Stimulated activated CD4-positive, alpha-beta T cell treated with anti-CD3 and anti-CD28 coated beads, Interleukin-15, amount 100 ng/mL, for 48 hours (primary cell): ENCODE results near the gene ICAM2.

ENCODE experiments used
- DNase-seq, 2 donors: peaks; one replicate each; pipeline ENCODE4 v3.0.0-alpha.2; 2020; ENCODE audit warnings: low read depth in 2 of 2

Gene ICAM2

GRCh38 chr17:63975541-63976092, 44.8 kb downstream of the ICAM2 start:
- no peak for DNase-seq

DNA sequence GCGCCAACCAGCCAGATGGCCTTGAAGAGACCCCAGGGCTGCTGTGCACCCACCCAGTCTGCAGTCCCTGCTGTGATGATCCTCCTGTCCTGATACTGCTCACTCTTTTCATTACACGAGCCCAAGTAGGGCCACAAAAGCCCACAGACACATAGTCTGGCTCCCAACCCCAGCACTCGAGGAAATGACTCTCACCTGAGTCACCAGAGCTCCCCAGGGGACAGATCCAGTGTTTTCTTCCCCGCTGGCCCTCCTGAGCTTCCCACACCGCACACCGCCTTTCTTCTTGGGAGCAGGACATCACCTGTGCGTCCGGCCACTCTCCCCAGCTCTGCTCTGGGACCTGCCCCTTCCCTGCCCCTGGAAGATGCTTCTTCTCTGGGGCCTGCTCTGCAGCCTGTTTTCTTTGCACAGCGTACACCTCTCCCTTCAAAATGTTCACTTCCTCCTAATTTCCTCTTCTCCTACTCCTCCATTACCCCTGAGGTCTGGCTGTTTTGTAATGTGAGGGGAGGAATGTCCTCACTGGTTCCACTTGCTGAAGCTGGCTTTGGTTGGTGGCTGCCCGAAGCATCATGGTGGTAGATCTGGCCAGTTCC, 45.7 kb downstream of the ICAM2 start:
- no peak for DNase-seq

- DNase-seq, result no peak
Observed at GRCh38 chr17:63973930-63974593, 46.4 kb downstream of the ICAM2 start.

- DNase-seq, result no peak
Observed at GRCh38 chr17:63973247-63973646, 47.2 kb downstream of the ICAM2 start.

GRCh38 chr17:63972796-63973195, 47.6 kb downstream of the ICAM2 start, which contains the start of gene SCN4A:
Gene SCN4A, minus strand, starts transcription at chr17:63972918. Its CDS starts 77 bp downstream, at chr17:63972841.
- DNase-seq, result no peak

- DNase-seq, result no peak
Observed at GRCh38 chr17:63969278-63969677, 51.2 kb downstream of the ICAM2 start.

DNA sequence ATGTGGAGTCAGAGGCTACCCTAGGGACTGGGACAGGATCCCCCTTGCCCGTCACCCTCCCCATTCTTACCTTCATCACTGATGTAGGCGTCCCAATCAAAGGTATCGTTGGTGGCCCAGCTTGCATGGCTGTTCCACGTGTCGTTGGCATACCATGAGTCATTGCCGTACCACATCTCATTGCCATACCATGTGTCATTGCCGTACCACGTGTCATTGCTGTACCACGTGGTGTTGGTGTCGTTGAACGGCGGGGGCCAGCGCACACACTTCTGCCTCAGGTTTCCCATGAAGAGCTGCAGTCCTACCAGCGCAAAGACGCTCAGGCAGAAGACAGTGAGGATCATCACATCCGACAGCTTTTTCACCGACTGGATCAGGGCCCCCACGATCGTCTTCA, 52.5 kb downstream of the ICAM2 start:
- DNase-seq, result no peak

DNA sequence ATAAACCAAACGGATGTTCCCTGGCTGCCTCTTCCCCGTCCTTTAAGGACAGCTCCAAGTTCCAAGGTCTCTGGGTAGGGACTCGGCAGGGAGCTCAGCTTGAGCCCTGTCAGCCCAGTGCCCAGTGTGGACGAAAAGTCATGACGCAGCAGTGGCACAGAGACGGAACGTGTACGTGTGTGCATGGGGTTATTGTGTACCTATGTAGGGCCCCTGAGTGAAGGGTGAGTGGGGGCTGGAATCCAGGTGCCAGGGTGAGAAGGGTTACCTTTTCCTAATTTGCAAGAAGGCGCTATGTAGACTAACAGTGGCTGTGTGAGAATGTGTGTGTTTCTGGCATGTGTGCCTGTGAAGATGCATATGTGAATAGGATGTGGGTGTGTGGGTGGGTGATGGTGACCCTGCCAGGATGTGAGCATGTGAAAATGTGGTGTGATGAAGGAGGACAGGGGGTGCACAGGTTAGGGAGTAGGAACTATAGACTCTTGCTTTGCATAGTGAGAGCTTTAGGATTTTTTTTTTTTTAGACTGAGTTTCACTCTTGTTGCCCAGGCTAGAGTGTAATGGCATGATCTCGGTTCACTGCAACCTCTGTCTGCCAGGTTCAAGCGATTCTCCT, 53.7 kb downstream of the ICAM2 start:
- peak in 1 of 2 donors; percentile 43 for DNase-seq

- no peak for DNase-seq
Observed at GRCh38 chr17:63963123-63963522, 57.3 kb downstream of the ICAM2 start.

DNA sequence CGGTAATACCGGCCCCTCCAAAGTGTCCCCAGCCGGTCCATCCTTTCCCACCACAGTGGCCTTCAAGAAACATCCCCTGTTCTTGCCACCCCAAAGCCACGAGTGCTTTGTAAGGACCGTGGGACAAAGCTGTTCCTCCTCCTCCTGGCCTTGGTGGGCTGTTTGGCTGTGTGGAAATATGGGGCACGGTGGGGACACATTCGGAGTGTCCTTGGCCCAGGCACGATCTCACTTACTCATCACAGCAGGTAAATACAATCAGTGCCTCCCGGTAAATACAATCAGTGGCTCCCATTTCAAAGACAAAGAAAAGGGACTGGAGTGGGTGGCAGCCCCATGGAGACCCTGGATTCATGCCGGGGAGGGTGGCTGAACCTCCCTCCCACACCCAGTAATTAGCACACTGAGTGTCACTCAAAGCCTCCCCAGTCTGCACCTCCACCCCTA, 58.1 kb downstream of the ICAM2 start:
- no peak for DNase-seq

DNA sequence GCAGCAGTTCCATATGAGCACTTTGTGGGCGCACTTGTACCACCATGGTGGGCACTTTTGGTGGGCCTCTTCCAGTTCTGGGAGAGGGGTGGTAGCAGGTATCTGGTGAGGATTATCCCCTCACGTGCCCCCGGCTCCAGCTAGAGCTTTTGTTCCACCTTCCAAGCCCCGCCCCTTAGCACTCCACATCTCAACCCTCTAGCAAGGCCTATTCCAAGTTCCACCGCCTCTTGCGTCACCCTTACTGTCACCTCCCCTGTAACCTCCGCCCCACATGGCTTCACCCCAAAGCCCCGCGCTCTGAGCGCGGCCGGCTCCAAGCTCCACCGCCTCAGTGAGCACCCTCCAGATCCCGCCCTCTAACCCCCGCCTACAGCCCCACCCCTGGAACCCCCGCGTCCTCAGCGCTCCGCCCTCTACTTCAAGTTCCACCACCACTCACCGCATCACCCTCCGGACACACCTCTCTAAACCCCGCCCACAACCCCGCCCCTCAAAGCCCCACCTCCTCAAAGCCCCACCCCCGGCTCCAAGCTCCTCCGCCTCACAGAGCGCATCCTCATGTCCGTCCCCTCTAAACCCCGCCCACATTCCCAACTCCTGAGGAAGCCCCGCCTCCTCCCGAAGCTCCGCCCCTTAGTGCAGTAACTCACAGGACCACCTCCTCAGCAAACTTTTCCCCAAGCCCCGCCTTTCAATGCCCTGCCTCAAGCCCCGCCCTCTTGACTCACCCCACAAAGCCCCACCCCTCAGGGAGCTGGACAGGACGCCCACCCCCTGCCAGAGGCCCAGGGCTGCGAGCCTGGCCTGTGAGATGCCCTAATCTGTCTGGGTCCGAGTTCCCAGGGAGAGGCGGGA, 58.8 kb downstream of the ICAM2 start:
- peak; percentile 38 to 39 for DNase-seq

- DNase-seq, result no peak
Observed at GRCh38 chr17:63960430-63960829, 60.0 kb downstream of the ICAM2 start.

GRCh38 chr17:63960006-63960405, 60.4 kb downstream of the ICAM2 start:
- no peak for DNase-seq

GRCh38 chr17:63956296-63956920, 64.0 kb downstream of the ICAM2 start:
- DNase-seq, result no peak

- DNase-seq, result no peak
Observed at GRCh38 chr17:63955791-63956190, 64.6 kb downstream of the ICAM2 start.

GRCh38 chr17:63955232-63955631, 65.2 kb downstream of the ICAM2 start:
- DNase-seq, result no peak

DNA sequence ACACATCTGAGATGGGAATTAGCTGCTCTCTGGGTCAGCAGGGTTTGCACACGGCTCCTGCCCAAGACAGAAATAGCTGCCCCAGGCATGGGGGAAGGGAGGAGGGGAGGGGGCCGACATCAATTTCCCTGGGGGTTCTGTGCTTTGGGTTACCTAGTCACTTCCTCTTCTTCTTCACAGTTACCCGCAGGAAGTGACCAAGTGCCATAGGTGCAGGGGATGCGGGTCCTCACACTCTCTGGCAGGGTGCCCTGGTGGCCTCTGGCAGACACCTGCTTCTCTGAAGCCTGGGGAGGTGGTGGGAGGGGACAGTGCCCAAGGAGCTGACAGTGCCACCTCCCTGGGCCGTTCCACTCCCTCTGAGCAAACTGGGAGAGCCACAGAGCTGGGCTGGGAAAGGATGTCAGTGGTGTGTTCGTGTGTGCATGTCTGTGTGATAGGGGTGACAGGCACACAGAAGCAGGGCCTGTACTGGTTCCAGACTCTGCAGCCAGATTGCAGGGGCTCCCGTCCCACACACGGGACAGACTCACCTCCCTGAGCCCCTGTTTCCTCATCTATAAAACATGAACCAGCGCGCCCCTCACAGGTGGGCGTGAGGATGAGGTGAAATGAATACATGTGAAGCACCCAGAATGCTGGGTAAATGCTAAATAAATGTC, 65.9 kb downstream of the ICAM2 start:
- peak in 1 of 2 donors; percentile 22 for DNase-seq
